ENCODE data around the gene KRTAP27-1. TPM values are rescaled to one million over a fixed set of nuclear protein-coding genes. Genes with fewer than 3 reads are reported as not detected.

KRTAP27-1 gene
- total and polyA plus RNA-seq, 2 experiments from 2014 or later = not detected

GRCh38 chr21:30336596-30336995 lies 898 bp downstream of the KRTAP27-1 start:
- no peaks in the 10 kb centered on the region for H3K27me3 Mint-ChIP-seq (ENCODE audit: insufficient read depth, low read depth, poor library complexity)
- DNase-seq (ENCODE audit: low spot score) (no peak), ATAC-seq (no peak)
- no peaks in the 10 kb centered on the region for H3K4me1 ChIP-seq (ENCODE audit: insufficient read depth)
- TF ChIP-seq EZH2 (IDR thresholded peaks at IDR 0.05; ENCODE audit: low read depth, unreplicated experiment) (no peak), NANOG (IDR thresholded peaks at IDR 0.05; ENCODE audit: borderline replicate concordance) (no peak), ZNF331 (CRISPR knock-in tag; IDR thresholded peaks at IDR 0.05; ENCODE audit: low read depth) (no peak), ZNF462 (CRISPR knock-in tag; IDR thresholded peaks at IDR 0.05) (no peak), JUNB (IDR thresholded peaks at IDR 0.05; ENCODE audit: unreplicated experiment) (no peak), ETS1 (IDR thresholded peaks at IDR 0.05) (no peak), CREB1 (CRISPR knock-in tag; IDR thresholded peaks at IDR 0.05; ENCODE audit: low read depth) (no peak), REST (IDR thresholded peaks at IDR 0.05; ENCODE audit: unreplicated experiment) (no peak), EZH2phosphoT487 (IDR thresholded peaks at IDR 0.05; ENCODE audit: unreplicated experiment) (no peak), ZNF114 (CRISPR knock-in tag; IDR thresholded peaks at IDR 0.05) (no peak), STAT1 (IDR thresholded peaks at IDR 0.05; ENCODE audit: unreplicated experiment) (no peak), POLR2AphosphoS5 (IDR thresholded peaks at IDR 0.05; ENCODE audit: low read depth) (no peak), CTCF (conservative IDR thresholded peaks at IDR 0.05; ENCODE audit: low read depth in 2 of 2) (no peak)
- no peaks in the 10 kb centered on the region for H3K9me3 Mint-ChIP-seq
- no peaks in the 10 kb centered on the region for H3K36me3 Mint-ChIP-seq (ENCODE audit: low read depth)
- H2AFZ ChIP-seq = no peak overlapping the region
- H3K4me3 Mint-ChIP-seq = no peak overlapping the region
- no peaks in the 10 kb centered on the region for H3K27me3 ChIP-seq (ENCODE audit: insufficient read depth)
- H3K9me2 ChIP-seq (ENCODE audit: insufficient read depth) = no peaks in the 10 kb centered on the region
- no peaks in the 10 kb centered on the region for H4K20me1 ChIP-seq (replicated peaks; ENCODE audit: insufficient read depth)
- H3K27ac ChIP-seq (ENCODE audit: low read depth) = no peak overlapping the region
- no peak overlapping the region for H3K27ac Mint-ChIP-seq
- no peaks in the 10 kb centered on the region for H3F3A ChIP-seq (replicated peaks; ENCODE audit: low read depth)
- no peaks in the 10 kb centered on the region for H3K4me1 Mint-ChIP-seq
- H3K4me3 ChIP-seq = no peak overlapping the region
- H3K4me2 ChIP-seq = no peak overlapping the region
- H3K79me2 ChIP-seq (replicated peaks; ENCODE audit: insufficient read depth) = no peaks in the 10 kb centered on the region
- no peaks in the 10 kb centered on the region for H3K36me3 ChIP-seq (ENCODE audit: insufficient read depth)

Data from GM23338 (cell line).